Neural cell (in vitro differentiated cells): ENCODE results near the gene NTSR2.

Experiments used
- CTCF ChIP-seq: fragments of 450-650 bp; IDR thresholded peaks from 2 replicates; pipeline ENCODE4 v1.5.1; 2014; ENCODE audit warnings: antibody characterized with exemption, mild to moderate bottlenecking, moderate library complexity; ENCODE audit not compliant: poor library complexity, severe bottlenecking
- EZH2 ChIP-seq: fragments of 200-600, 300-800 bp; shearing (Covaris generic), sonication (generic); IDR thresholded peaks from 2 replicates; pipeline ENCODE4 v1.6.1; 2014; ENCODE audit warnings: antibody characterized with exemption, low read length, borderline replicate concordance, mild to moderate bottlenecking; ENCODE audit not compliant: insufficient read depth, poor library complexity, severe bottlenecking
- POLR2AphosphoS5 ChIP-seq: IDR thresholded peaks from 2 replicates; pipeline ENCODE4 v1.6.1; 2012
- REST ChIP-seq: IDR thresholded peaks from 2 replicates; pipeline ENCODE4 v1.6.1; 2012; ENCODE audit warnings: borderline replicate concordance
- SMC3 ChIP-seq: fragments of 450-650 bp; conservative IDR thresholded peaks from 2 replicates; pipeline ENCODE4 v1.6.1; 2014; ENCODE audit warnings: antibody characterized with exemption, mild to moderate bottlenecking, moderate library complexity; ENCODE audit not compliant: poor library complexity

GRCh38 chr2:11685906-11686470 is 16.0 kb upstream of the NTSR2 start:
- TF ChIP-seq POLR2AphosphoS5: no peak
- no peak for TF ChIP-seq EZH2
- no peak for TF ChIP-seq CTCF
- no peak for TF ChIP-seq REST
- no peak for TF ChIP-seq SMC3
